NCI-H524 treated with DMSO at 0.1 percent for 48 hours (cell line): Measurements from ENCODE around the gene KCNAB1.
"Not testable (repeated sequence)": the region's sequence is repeated elsewhere in the genome, so short reads cannot be mapped to it uniquely, and the experiment has no call there.

Experiments used
- DNase-seq: peaks from one replicate; lab custom pipeline; 2025; lab: John Stamatoyannopoulos, UW

The KCNAB1 gene

GRCh38 chr3:156120528-156121251 lies at the start of gene KCNAB1:
TSS of gene KCNAB1 (plus strand) at chr3:156120578.
- no peak for DNase-seq

DNA sequence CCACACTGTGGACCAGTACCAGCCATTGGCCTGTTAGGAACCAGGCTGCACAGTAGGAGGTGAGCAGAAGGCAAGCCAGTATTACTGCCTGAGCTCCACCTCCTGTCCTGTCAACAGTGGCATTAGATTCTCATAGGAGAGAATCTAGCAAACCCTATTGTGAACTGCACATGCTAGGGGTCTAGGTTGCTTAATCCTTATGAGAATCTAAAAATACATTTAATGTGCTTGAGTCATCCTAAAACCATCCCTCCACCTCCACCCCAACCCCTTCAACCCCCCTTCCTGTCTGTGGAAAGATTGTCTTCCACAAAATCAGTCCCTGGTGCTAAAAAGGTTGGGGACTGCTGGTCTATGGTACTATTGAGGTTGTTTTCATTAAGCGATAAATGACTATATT lies 49.3 kb upstream of the KCNAB1 start:
- DNase-seq: no peak

DNA sequence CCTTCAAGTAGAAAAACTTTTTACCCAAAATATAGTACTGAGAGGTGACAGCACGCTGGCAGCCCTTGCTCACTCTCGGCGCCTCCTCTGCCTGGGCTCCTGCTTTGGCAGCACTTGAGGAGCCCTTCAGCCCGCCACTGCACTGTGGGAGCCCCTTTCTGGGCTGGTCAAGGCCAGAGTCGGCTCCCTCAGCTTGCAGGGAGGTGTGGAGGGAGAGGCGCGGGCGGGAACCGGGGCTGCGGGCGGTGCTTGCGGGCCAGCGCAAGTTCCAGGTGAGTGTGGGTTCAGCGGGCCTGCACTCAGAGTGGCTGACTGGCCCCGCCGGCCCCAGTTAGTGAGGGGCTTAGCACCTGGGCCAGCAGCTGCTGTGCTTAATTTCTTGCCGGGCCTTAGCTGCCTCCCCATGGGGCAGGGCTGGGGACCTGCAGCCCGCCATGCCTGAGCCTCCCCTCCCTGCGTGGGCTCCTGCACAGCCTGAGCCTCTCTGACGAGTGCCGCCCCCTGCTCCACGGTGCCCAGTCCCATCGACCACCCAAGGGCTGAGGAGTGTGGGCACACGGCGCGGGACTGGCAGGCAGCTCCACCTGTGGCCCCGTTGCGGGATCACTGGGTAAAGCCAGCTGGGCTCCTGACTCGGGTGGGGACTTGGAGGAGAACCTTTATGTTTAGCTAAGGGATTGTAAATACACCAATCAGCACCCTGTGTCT lies 47.3 kb upstream of the KCNAB1 start:
- DNase-seq: not testable (repeated sequence)

- no peak for DNase-seq
These were observed 30.3 kb upstream of the KCNAB1 start for GRCh38 chr3:156090126-156090525.

DNA sequence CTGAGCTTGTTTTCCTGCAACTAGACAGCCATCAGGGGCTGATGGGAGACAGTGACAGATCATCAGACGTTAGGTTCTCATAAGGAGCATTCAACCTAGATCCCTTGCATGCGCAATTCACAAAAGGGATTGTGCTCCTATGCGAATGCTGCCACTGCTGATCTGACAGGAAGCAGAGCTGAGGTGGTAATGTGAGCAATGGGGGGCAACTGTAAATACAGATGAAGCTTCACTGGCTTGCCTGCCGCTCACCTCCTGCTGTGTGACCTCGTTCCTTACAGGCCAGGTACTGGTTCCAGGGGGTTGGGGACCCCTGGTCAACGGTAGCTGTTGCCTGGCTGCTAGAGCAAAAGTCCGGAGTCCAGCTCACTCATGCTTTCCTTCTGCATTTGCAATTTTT lies 26.4 kb upstream of the KCNAB1 start:
- no peak for DNase-seq

DNA sequence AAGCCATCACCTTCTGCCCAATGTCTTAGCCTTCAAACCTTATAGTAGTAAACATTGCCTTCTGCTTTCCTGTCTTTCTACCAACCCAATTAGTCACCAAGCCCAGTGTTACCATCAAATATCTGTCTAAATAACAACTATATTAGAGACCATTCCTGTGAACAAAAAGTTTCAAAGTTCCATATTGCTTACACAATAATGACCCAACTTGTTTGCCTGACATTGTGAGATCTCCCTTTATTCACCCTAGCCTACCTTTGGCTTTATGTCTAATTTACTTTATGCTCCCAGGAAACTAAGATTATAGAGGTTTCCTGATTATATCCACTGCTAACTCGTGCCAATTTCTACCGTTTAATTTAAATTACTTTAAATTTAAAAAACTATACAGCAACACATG lies 26.0 kb upstream of the KCNAB1 start:
- no peak for DNase-seq

- not testable (repeated sequence) for DNase-seq
These were observed 24.7 kb upstream of the KCNAB1 start for GRCh38 chr3:156095652-156096051.

DNA sequence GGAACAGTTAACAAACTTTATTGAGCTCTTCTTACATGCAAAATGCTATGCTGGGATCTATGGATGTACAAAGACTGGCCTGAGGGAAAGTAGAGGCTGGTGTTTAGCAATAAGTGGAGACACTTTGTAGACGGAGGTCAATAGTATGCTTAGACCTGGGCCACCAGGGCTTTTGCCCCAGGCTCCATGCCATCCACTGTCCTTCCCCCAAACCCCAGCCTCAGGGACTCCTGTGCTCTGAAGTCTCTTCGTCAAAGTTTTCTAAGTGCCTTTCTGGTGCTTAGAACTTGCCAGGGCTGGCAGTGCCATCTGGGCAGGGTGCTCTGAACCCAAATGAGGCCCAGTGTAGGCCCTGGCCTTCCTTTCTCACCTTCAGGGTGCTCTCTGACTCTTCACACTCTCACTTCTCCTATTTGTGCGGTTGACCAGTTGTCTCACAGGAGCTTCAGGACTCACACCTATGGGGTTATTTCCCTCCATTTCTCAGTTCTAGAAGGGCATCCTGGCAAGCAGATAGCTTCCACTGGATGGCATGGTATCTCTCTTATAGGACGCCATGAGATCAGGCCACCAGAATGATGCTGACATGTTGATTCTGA lies 21.8 kb upstream of the KCNAB1 start:
- DNase-seq: no peak

DNA sequence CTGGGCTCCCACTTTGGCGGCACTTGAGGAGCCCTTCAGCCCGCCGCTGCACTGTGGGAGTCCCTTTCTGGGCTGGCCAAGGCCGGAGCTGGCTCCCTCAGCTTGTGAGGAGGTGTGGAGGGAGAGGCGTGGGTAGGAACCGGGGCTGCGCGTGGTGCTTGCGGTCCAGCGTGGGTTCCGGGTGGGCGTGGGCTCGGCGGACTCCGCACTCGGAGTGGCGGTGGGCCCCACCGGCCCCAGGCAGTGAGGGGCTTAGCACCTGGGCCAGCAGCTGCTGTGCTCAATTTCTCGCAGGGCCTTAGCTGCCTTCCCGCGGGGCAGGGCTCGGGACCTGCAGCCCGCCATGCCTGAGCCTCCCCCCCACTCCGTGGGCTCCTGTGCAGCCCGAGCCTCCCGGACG lies 21.0 kb upstream of the KCNAB1 start:
- not testable (repeated sequence) for DNase-seq

DNA sequence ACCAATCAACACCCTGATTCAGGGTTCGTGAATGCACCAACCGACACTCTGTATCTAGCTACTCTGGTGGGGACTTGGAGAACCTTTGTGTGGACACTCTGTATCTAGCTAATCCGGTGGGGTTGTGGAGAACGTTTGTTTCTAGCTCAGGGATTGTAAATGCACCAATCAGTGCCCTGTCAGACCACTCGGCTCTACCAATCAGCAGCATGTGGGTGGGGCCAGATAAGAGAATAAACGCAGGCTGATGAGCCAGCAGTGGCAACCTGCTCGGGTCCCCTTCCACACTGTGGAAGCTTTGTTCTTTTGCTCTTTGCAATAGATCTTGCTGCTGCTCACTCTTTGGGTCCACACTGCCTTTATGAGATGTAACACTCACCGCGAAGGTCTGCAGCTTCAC lies 20.4 kb upstream of the KCNAB1 start:
- not testable (repeated sequence) for DNase-seq

DNA sequence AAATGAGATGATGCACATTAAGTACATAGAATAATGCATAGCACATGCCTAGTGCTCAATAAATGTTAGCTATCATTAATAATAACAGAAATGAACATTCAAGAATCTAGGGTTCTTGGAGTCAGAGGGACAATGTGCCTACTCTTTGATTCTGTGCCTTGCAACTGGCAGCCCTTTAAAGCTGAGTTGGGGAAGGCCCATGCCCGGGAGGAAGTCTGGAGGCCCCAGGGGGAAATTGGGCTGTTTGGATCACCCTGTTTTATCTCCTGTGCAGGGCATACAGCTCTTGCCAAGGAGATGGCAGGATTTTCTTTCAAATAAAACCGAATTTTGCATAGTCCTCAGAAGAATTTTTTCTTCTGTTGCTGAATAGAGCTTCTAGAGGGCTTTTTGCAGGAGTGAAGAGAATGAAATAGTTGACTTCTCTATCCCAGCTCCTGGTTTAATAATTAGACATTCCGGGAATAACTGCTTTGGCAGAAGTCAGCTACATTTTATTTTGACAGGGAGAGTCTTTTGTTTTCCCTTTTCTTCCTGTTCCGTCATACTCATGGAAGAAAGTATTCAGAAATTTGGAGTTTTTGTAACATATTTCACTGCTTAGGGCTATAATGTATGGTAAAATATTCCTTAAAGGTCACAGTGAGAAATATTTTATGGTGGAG lies 18.0 kb upstream of the KCNAB1 start:
- no peak for DNase-seq

DNA sequence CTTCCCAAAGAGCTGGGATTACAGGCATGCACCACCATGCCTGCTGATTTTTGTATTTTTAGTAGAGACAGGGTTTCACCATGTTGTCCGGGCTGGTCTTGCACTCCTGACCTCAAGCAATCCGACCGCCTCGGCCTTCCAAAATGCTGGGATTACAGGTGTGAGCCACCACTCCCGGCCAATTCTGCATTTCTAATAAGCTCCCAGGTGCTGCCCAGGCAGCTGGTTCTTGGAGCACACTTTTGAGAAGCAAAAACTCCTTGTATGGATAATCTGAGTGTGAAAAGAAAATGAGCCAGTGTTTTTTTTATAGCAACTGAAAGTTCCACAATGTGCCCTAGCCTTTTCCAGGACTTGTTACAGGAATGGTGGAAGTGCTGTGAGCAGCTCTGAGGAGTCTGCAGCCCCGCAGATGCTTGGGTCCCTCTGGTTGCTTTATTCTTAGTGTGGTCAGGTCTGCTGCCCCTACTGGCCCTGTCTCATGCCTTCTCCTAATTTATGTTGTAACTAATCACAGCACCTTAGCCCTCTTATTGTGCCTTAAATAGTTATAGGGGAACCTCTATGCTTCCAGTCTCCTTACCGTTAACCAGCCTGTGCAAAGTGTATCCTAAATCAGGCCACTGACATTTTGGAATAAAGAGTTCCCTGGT lies 13.5 kb upstream of the KCNAB1 start:
- no peak for DNase-seq

GRCh38 chr3:156107504-156107903 lies 12.9 kb upstream of the KCNAB1 start:
- no peak for DNase-seq

GRCh38 chr3:156108616-156109015 lies 11.8 kb upstream of the KCNAB1 start:
- DNase-seq: no peak

- DNase-seq: no peak
These were observed 10.4 kb upstream of the KCNAB1 start for GRCh38 chr3:156109989-156110388.

GRCh38 chr3:156126467-156126866 lies 6.1 kb downstream of the KCNAB1 start:
- no peak for DNase-seq

DNA sequence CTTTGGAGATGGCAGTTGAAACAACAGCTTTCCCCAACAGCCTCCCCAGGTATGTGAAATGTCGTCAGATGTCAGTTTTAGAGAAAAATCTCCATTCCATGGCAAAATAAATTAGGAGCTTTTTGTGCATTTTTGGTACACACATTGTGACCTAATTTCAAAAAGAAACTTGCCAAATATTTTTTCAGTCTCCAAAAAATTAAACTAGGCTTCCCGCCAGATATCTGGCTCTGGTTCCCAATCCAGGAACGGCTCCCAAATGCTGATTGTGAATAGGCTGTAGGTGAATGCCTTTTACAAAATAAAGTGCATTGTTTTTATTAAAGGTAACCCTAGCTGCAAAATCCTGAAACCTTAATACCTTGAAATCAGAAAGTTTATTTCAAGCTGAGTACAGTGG lies 10.9 kb downstream of the KCNAB1 start:
- no peak for DNase-seq

DNA sequence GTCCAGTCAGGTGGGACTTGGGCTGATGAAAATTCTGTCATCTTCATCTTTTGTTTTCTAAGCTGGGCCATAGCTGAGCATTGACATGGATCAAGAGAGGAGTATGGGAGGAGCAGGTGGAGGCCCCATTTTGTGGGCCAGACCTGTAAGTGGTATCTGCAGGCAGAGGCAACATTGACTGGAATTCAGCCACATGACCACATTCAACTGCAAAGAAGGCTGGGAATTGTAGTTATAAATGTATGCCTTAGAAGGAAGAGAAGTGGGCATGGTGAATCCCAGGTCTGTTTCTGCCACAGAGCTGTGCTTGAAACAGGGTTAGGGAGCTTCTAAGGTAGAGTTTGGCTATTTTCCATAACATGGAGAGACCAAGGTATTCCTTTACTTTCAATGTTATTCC lies 11.4 kb downstream of the KCNAB1 start:
- DNase-seq: no peak

- DNase-seq: no peak
These were observed 11.9 kb downstream of the KCNAB1 start for GRCh38 chr3:156132313-156132712.

DNA sequence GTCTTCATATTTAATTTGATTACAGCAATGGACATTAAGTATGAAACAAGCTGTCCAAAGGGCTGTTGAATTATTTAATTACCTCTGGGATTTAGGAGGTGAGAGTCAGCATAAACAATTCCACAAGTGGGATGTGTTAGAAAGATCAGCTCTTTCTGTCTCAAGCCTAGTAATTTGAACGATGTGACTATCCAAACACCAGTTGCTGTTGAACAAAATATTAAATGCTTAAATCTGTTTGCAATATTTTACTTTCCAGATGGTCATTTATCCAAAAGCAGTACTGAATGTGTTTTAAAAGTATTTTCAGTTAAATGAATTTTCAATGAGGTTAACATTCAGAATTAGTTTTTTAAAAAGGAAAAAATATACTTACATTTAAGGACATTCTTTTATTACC lies 12.7 kb downstream of the KCNAB1 start:
- no peak for DNase-seq

- DNase-seq: no peak
These were observed 15.7 kb downstream of the KCNAB1 start for GRCh38 chr3:156135921-156136638.

GRCh38 chr3:156137397-156137796 lies 17.0 kb downstream of the KCNAB1 start:
- not testable (repeated sequence) for DNase-seq
